ENCODE results near the gene KRTAP5-10.

The KRTAP5-10 gene

DNA sequence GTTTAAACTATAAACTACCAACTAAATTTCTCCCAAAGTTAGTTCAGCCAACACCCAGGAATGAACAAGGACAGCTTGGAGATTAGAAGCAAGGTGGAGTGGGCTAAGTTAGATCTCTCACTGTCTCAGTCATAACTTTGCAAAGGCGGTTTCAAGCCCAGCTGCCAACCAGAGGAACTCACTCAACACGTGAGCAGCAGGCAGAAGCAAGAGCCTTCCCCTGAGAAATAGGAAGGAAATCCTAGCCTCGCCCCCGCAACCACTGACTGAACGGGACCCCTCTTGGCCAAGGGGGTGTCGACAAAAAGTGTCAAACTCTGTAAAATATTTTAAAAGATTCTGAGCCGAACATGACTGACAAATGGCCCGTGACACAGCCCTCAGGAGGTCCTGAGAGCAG lies 21.5 kb upstream of the KRTAP5-10 start:
- no peak overlapping the region for H3K9ac ChIP-seq (ENCODE audit: low read length in 2 of 2)
- H3K4me3 ChIP-seq (ENCODE audit: low read length in 2 of 2) = no peak overlapping the region
- no peaks in the 10 kb centered on the region for H3K9me3 ChIP-seq (ENCODE audit: control insufficient read depth in 2 of 2, low read length in 2 of 2)
- H3K27ac ChIP-seq (ENCODE audit: low read length) = no peak overlapping the region
- H3K4me1 ChIP-seq (ENCODE audit: control insufficient read depth, insufficient read depth, low read length) = no peaks in the 10 kb centered on the region
- H3K36me3 ChIP-seq (ENCODE audit: control insufficient read depth in 2 of 2, insufficient read depth in 2 of 2, low read length in 2 of 2) = no peaks in the 10 kb centered on the region
- H3K27me3 ChIP-seq (ENCODE audit: control insufficient read depth in 1 of 2, insufficient read depth in 2 of 2, low read length in 2 of 2) = peaks cover 11 to 13% of the 10 kb centered on the region in 2 donors

DNA sequence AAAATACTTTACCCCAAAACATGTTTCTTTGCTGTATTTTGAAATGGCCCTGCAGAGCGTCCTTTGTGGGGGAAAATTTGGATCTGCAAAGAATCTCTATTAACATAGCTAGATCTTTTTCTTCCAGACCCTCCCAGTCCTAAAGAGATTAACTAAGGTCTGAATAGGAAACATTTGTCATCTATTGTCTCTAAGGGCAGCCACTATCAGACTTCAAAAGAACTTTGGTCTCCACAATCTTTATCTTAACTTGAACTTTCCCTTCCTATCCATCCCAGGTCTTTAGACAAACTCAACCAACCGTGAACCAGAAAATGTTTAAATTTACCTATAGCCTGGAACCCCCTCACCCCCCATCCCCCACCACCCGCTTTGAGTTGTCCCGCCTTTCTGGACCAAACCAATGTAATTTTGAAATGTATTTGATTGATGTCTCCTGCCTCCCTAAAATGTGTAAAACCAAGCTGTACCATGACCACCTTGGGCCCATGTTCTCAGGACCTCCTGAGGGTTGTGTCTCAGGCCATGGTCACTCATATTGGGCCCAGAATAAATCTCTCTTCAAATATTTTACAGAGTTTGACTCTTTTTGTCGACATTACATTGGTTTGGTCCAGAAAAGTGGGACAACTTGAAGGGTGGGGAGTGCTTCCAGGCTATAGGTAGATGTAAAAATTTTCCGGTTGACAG lies 20.7 kb upstream of the KRTAP5-10 start:
- H3K27ac ChIP-seq (ENCODE audit: low read length) = no peak overlapping the region
- H3K9me3 ChIP-seq (ENCODE audit: control insufficient read depth in 2 of 2, low read length in 2 of 2) = no peaks in the 10 kb centered on the region
- no peaks in the 10 kb centered on the region for H3K4me1 ChIP-seq (ENCODE audit: control insufficient read depth, insufficient read depth, low read length)
- H3K9ac ChIP-seq (ENCODE audit: low read length in 2 of 2) = no peak overlapping the region
- H3K36me3 ChIP-seq (ENCODE audit: control insufficient read depth in 2 of 2, insufficient read depth in 2 of 2, low read length in 2 of 2) = no peaks in the 10 kb centered on the region
- H3K27me3 ChIP-seq (ENCODE audit: control insufficient read depth in 1 of 2, insufficient read depth in 2 of 2, low read length in 2 of 2) = peaks cover 11 to 14% of the 10 kb centered on the region in 2 donors
- H3K4me3 ChIP-seq (ENCODE audit: low read length in 2 of 2) = no peak overlapping the region

- no peak overlapping the region for H3K9ac ChIP-seq (ENCODE audit: low read length in 2 of 2)
- no peak overlapping the region for H3K4me3 ChIP-seq (ENCODE audit: low read length in 2 of 2)
- no peaks in the 10 kb centered on the region for H3K36me3 ChIP-seq (ENCODE audit: control insufficient read depth in 2 of 2, insufficient read depth in 2 of 2, low read length in 2 of 2)
- H3K9me3 ChIP-seq (ENCODE audit: control insufficient read depth in 2 of 2, low read length in 2 of 2) = no peaks in the 10 kb centered on the region
- H3K27ac ChIP-seq (ENCODE audit: low read length) = no peak overlapping the region
- peaks cover 11 to 14% of the 10 kb centered on the region in 2 donors for H3K27me3 ChIP-seq (ENCODE audit: control insufficient read depth in 1 of 2, insufficient read depth in 2 of 2, low read length in 2 of 2)
- H3K4me1 ChIP-seq (ENCODE audit: control insufficient read depth, insufficient read depth, low read length) = no peaks in the 10 kb centered on the region
Observed at GRCh38 chr11:71545405-71545966, 19.9 kb upstream of the KRTAP5-10 start.

- H3K9ac ChIP-seq (ENCODE audit: low read length in 2 of 2) = no peak within 1 kb of the TSS
- no peak within 1 kb of the TSS for H3K27ac ChIP-seq (ENCODE audit: low read length)
- H3K9me3 ChIP-seq (ENCODE audit: control insufficient read depth in 2 of 2, low read length in 2 of 2) = no peaks in the 10 kb centered on the region
- no peak within 1 kb of the TSS for H3K4me3 ChIP-seq (ENCODE audit: low read length in 2 of 2)
- H3K4me1 ChIP-seq (ENCODE audit: control insufficient read depth, insufficient read depth, low read length) = no peaks in the 10 kb centered on the region
- peaks cover 11 to 14% of the 10 kb centered on the region in 2 donors for H3K27me3 ChIP-seq (ENCODE audit: control insufficient read depth in 1 of 2, insufficient read depth in 2 of 2, low read length in 2 of 2)
- no peaks in the 10 kb centered on the region for H3K36me3 ChIP-seq (ENCODE audit: control insufficient read depth in 2 of 2, insufficient read depth in 2 of 2, low read length in 2 of 2)
Observed at GRCh38 chr11:71548120-71548519, 17.2 kb upstream of the KRTAP5-10 start, which contains the start of gene KRTAP5-9. Gene KRTAP5-9, plus strand, starts transcription at chr11:71548420. Its CDS starts 238 bp downstream, at chr11:71548658.

DNA sequence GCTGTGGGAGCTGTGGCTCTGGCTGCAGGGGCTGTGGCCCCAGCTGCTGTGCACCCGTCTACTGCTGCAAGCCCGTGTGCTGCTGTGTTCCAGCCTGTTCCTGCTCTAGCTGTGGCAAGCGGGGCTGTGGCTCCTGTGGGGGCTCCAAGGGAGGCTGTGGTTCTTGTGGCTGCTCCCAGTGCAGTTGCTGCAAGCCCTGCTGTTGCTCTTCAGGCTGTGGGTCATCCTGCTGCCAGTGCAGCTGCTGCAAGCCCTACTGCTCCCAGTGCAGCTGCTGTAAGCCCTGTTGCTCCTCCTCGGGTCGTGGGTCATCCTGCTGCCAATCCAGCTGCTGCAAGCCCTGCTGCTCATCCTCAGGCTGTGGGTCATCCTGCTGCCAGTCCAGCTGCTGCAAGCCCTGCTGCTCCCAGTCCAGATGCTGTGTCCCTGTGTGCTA lies 16.6 kb upstream of the KRTAP5-10 start:
- Histone ChIP-seq H3K4me1 (ENCODE audit: control insufficient read depth, insufficient read depth, low read length) (no peaks in the 10 kb centered on the region), H3K9ac (ENCODE audit: low read length in 2 of 2) (no peak overlapping the region), H3K4me3 (ENCODE audit: low read length in 2 of 2) (no peak overlapping the region), H3K27me3 (ENCODE audit: control insufficient read depth in 1 of 2, insufficient read depth in 2 of 2, low read length in 2 of 2) (peaks cover 11 to 14% of the 10 kb centered on the region in 2 donors), H3K27ac (ENCODE audit: low read length) (no peak overlapping the region), H3K36me3 (ENCODE audit: control insufficient read depth in 2 of 2, insufficient read depth in 2 of 2, low read length in 2 of 2) (no peaks in the 10 kb centered on the region), H3K9me3 (ENCODE audit: control insufficient read depth in 2 of 2, low read length in 2 of 2) (no peaks in the 10 kb centered on the region)

GRCh38 chr11:71551711-71552110 lies 13.7 kb upstream of the KRTAP5-10 start:
- no peak overlapping the region for H3K27ac ChIP-seq (ENCODE audit: low read length)
- H3K9ac ChIP-seq (ENCODE audit: low read length in 2 of 2) = no peak overlapping the region
- H3K4me1 ChIP-seq (ENCODE audit: control insufficient read depth, insufficient read depth, low read length) = no peaks in the 10 kb centered on the region
- no peaks in the 10 kb centered on the region for H3K36me3 ChIP-seq (ENCODE audit: control insufficient read depth in 2 of 2, insufficient read depth in 2 of 2, low read length in 2 of 2)
- no peak overlapping the region for H3K4me3 ChIP-seq (ENCODE audit: low read length in 2 of 2)
- H3K9me3 ChIP-seq (ENCODE audit: control insufficient read depth in 2 of 2, low read length in 2 of 2) = no peaks in the 10 kb centered on the region
- H3K27me3 ChIP-seq (ENCODE audit: control insufficient read depth in 1 of 2, insufficient read depth in 2 of 2, low read length in 2 of 2) = peaks cover 10 to 14% of the 10 kb centered on the region in 2 donors

- Histone ChIP-seq H3K9me3 (ENCODE audit: control insufficient read depth in 2 of 2, low read length in 2 of 2) (no peaks in the 10 kb centered on the region), H3K27ac (ENCODE audit: low read length) (no peak overlapping the region), H3K27me3 (ENCODE audit: control insufficient read depth in 1 of 2, insufficient read depth in 2 of 2, low read length in 2 of 2) (peaks cover 0 to 3% of the 10 kb centered on the region in 2 donors), H3K4me3 (ENCODE audit: low read length in 2 of 2) (no peak overlapping the region), H3K36me3 (ENCODE audit: control insufficient read depth in 2 of 2, insufficient read depth in 2 of 2, low read length in 2 of 2) (no peaks in the 10 kb centered on the region), H3K9ac (ENCODE audit: low read length in 2 of 2) (no peak overlapping the region), H3K4me1 (ENCODE audit: control insufficient read depth, insufficient read depth, low read length) (no peaks in the 10 kb centered on the region)
Observed at GRCh38 chr11:71554996-71555395, 10.4 kb upstream of the KRTAP5-10 start.

GRCh38 chr11:71555508-71555907 lies 9.9 kb upstream of the KRTAP5-10 start:
- H3K27me3 ChIP-seq (ENCODE audit: control insufficient read depth in 1 of 2, insufficient read depth in 2 of 2, low read length in 2 of 2) = peaks cover 0 to 3% of the 10 kb centered on the region in 2 donors
- no peak overlapping the region for H3K4me3 ChIP-seq (ENCODE audit: low read length in 2 of 2)
- H3K4me1 ChIP-seq (ENCODE audit: control insufficient read depth, insufficient read depth, low read length) = no peaks in the 10 kb centered on the region
- H3K27ac ChIP-seq (ENCODE audit: low read length) = no peak overlapping the region
- no peaks in the 10 kb centered on the region for H3K9me3 ChIP-seq (ENCODE audit: control insufficient read depth in 2 of 2, low read length in 2 of 2)
- H3K9ac ChIP-seq (ENCODE audit: low read length in 2 of 2) = no peak overlapping the region
- no peaks in the 10 kb centered on the region for H3K36me3 ChIP-seq (ENCODE audit: control insufficient read depth in 2 of 2, insufficient read depth in 2 of 2, low read length in 2 of 2)

DNA sequence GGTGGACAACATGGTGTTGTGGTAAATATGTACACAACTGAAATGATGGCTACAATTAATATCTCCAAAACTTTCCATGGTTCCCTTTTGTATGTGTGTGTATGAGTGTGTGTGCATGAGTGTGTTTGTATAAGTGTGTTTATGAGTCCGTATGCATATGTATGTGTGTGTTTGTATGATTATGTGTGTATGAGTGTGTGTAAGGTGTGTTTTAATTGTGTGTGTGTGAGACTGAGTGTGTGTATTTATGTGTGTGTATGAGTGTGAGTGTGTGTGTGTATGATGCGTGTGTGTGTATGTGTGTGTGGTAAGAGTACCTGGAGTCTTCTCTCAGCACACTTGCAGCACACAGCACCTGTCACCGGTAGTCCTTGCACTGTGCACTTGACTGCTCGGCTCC lies 9.3 kb upstream of the KRTAP5-10 start:
- H3K4me3 ChIP-seq (ENCODE audit: low read length in 2 of 2) = no peak overlapping the region
- no peak overlapping the region for H3K9ac ChIP-seq (ENCODE audit: low read length in 2 of 2)
- H3K27me3 ChIP-seq (ENCODE audit: control insufficient read depth in 1 of 2, insufficient read depth in 2 of 2, low read length in 2 of 2) = peaks cover 0 to 3% of the 10 kb centered on the region in 2 donors
- no peak overlapping the region for H3K27ac ChIP-seq (ENCODE audit: low read length)
- no peaks in the 10 kb centered on the region for H3K4me1 ChIP-seq (ENCODE audit: control insufficient read depth, insufficient read depth, low read length)
- H3K36me3 ChIP-seq (ENCODE audit: control insufficient read depth in 2 of 2, insufficient read depth in 2 of 2, low read length in 2 of 2) = no peaks in the 10 kb centered on the region
- H3K9me3 ChIP-seq (ENCODE audit: control insufficient read depth in 2 of 2, low read length in 2 of 2) = no peaks in the 10 kb centered on the region

DNA sequence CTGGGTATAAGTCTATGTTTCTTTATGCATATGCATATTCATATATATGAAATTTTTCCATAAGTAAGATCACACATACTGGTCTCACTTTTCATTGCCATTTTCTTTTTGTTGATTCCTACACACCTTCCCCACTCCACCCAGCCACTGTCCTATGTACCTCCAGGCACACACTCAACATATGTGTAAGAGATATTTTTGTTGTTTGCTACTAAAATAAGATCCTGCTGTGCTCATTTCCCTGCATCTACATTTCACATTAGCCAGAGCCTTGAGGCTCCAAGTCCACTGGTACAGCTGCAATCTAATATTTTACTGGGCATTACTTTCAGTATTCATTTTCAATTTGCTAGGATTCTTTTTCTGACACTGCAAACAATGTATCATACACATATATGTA lies 8.1 kb upstream of the KRTAP5-10 start:
- peaks cover 0 to 3% of the 10 kb centered on the region in 2 donors for H3K27me3 ChIP-seq (ENCODE audit: control insufficient read depth in 1 of 2, insufficient read depth in 2 of 2, low read length in 2 of 2)
- H3K4me1 ChIP-seq (ENCODE audit: control insufficient read depth, insufficient read depth, low read length) = no peaks in the 10 kb centered on the region

DNA sequence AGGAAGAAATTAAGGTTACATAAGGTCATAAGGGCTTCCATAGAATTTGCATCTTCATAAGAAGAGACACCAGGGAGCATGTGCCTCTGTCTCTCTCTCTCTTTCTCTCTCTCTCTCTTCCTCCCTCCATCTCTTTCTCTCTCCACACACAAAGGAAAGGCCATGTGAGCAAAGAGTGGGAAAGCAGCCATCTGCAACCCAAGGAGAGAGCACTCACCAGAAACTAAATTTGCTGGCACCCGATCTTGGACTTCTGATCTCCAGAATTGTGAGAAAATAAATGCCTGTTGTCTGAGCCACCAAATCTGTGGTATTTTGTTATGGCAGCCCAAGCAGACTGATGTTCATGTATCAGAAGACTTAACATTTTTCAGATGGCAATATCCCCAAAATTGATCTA lies 6.4 kb upstream of the KRTAP5-10 start:
- Histone ChIP-seq H3K27me3 (ENCODE audit: control insufficient read depth in 1 of 2, insufficient read depth in 2 of 2, low read length in 2 of 2) (peaks cover 5 to 12% of the 10 kb centered on the region in 2 donors), H3K4me1 (ENCODE audit: control insufficient read depth, insufficient read depth, low read length) (no peaks in the 10 kb centered on the region), H3K27ac (ENCODE audit: low read length) (no peak overlapping the region), H3K36me3 (ENCODE audit: control insufficient read depth in 2 of 2, insufficient read depth in 2 of 2, low read length in 2 of 2) (no peaks in the 10 kb centered on the region), H3K4me3 (ENCODE audit: low read length in 2 of 2) (no peak overlapping the region), H3K9me3 (ENCODE audit: control insufficient read depth in 2 of 2, low read length in 2 of 2) (no peaks in the 10 kb centered on the region), H3K9ac (ENCODE audit: low read length in 2 of 2) (no peak overlapping the region)

More for the DNA sequence above, 8.1 kb upstream of the KRTAP5-10 start:
- no peak overlapping the region for H3K27ac ChIP-seq (ENCODE audit: low read length)
- H3K4me3 ChIP-seq (ENCODE audit: low read length in 2 of 2) = no peak overlapping the region
- no peaks in the 10 kb centered on the region for H3K36me3 ChIP-seq (ENCODE audit: control insufficient read depth in 2 of 2, insufficient read depth in 2 of 2, low read length in 2 of 2)
- no peaks in the 10 kb centered on the region for H3K9me3 ChIP-seq (ENCODE audit: control insufficient read depth in 2 of 2, low read length in 2 of 2)
- H3K9ac ChIP-seq (ENCODE audit: low read length in 2 of 2) = no peak overlapping the region

Measured in stomach smooth muscle (tissue), 2 donors.